CD4-positive, alpha-beta T cell treated with Interleukin-1 beta for 1 hour (primary cell): ENCODE results near the gene METTL25B.

Experiments
- DNase-seq, 2 donors: peaks; one replicate each; pipeline ENCODE4 v3.0.0-alpha.2; 2020 to 2022

The METTL25B gene

DNA sequence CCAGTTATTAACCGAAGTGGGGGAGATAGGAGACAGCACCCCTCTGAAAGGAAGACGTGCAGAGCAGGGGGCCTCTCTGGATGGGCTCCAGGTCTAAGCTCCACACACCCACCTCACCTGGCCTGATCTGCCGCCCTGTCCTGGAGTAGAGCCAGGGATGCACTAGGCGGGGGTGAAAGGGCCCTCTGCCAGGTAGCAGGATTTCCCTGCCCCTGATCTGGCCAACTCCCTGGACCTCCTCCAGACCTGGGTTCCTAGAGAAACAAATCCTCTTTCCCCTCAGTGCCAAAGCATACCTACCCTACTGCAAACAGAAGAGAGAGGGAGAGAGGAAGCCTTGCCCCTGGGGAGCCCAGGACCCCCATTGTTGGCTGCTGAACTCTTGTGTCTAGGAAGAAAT lies 24.9 kb upstream of the METTL25B start:
- no peak for DNase-seq

DNA sequence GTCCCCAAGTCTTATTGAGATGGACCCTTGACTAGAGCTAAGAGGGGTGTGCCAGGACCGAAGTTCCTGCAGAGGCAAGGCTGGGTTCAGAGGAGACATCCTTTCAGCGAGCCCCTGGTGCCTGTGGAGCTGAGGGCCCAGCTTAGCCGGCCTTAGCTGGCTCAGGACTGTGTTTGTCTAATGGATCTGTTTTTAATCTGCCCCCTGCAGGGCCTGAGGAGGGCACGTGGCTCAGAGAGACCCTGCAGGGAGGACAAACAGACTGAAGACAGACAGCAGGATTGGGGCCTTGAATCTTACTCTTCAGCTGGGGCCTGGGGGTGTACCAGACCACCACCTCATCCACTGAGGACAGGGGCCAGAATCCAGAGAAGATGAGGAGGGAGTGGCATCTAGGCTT lies 24.5 kb upstream of the METTL25B start:
- DNase-seq: no peak

DNA sequence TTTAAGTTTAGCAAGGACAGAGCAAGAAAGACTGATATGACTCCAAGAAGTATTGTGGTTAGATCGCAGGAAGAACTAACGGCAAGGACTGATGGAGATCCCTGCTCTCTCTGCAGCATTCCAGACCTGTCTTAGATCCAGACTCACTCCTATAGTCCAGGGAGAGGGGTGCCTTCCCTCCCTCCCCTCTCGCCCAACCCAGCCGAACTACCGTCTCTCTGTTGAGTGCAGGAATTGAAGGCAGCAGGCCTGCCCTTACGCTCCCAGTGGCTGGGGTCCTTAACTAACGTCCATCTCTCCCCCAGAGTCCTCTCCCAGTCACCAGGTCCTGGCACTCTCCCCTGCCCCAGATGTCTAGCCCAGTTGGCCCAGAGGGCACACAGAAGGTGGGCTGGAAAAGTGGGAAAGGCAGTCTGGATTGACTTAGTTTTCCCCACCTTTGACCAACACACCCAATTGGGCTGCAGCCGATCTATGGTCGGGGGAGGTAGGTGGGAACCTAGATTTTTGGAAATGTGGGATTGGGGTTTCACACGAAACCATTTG lies 24.0 kb upstream of the METTL25B start:
- no peak for DNase-seq

DNA sequence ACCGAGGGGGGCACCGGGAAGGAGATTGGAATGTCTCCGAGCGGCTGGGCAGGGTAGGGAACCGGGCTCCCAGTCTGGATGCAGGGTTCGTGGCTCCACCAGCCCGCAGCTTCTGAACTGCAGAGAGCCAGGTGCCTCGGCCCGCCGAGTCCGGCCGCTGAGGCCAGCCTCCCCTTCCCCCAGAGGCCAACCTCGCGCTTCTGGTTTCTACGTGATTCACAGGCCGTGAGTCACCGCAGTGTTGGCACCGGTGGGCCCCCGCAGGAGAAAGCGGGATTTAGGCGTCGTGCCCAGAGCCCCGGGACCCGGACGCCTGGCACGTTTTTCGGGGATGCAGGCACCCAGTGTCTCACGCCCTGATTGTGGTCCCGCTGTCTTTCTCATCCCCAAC lies 23.3 kb upstream of the METTL25B start:
- DNase-seq: peak in 1 of 2 donors; percentile 15

DNA sequence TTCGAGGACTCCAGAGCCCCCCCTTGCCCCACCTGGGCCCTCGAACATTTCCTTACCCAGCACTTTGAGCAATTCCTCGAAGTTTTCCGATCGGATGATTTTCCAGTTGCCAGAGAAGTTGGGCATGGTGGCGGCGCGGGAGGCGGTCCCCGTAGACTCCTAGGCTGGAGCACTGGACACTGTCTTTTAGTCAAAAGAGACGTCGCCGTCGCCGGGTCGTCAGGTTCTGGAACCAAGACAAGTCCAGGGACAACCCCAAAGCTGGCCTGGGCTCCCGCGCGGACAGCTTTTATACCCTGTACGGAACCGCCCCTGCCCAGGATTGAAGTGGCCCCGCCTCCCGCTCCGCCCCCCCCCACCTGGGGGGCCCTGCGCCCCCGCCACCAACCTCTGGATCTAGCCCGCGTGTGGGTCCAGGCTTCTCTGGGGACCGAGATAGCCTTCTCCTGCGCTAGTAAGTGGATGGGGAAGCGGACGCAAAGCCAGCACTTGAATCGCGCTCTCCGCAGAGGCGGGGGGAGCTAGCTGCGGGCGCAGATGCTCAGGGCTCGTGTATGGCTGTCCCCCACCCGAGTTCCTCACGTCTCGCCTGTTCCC lies 22.9 kb upstream of the METTL25B start, which contains the start of gene CRABP2:
CRABP2 (minus strand) TSS at position 263 of the 597 bp plus-strand sequence; CDS start at position 126, 137 bp downstream.
- peak in 1 of 2 donors; percentile 36 for DNase-seq

DNA sequence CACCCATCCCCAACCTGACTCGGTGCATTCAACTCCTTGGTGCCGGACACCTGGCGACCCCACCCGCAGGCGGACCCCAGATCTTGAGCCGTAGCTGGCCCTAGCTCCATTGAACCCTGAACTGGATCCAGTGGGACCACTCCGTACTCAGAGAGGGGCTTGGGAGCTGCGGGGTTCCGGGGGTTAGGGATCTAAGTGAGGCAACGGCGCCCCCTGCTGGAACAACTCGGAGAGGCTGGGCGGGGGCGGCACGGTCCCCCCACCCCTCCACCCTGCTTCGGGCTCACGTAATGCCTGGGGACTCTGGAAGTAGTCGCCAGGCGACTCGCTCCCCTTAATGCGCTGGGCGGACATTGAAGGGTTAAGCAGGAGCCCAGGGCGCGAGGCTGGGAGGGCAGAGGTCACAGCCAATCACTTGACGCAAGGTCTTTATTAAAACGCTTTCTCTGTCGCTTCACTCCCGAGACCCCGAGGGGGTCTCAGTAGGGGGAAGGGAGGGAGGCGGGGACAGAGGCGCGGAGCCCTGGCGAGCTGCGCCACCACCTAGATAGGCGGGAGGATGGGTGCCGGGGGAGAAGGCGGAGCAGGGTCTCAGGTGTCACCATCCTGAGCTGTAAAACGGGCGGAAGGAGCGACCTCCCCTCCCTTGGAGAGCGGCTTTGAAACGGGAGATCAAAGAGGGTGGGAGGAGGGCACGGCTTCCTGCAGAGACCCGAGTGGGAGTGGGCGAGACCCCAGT lies 22.2 kb upstream of the METTL25B start:
- DNase-seq: peak; percentile 61 to 70

DNA sequence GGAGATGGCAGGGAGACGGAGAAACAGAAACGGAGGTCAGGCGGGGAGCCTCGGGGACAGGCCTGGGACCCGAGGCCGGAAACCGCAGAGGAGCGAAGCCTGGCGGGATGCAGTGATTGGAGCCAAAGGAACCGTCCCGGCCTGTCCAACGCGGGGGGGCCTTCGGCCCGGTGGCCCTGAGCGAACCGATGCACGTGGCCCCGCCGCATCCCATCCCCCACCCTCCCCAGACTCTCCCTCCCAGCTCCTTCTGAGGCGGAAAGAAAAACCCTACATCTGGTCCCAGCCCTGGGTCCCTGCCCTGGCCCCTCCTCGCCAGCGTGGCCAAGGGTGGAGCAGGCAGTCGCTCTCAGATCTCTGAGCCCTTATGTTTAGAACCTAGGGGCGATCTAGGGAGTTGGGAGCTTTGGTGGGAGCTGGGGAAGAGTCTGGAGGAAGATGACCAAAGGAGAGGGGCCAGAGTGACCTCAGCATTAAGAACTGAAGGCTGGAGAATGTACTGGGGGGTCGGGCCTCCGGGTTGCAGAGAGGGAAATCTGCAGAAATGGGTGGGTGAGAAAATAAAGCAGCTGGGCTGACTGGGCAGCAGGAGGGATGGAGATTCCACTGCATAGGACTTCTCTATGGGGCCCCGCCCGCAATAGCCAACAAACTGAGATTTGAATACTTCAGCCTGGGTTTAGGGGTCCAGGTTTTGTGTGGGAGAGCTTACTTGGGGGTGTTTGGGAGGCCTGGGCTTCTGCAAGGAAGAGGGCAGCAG lies 21.4 kb upstream of the METTL25B start:
- DNase-seq: peak in 1 of 2 donors; percentile 35

DNA sequence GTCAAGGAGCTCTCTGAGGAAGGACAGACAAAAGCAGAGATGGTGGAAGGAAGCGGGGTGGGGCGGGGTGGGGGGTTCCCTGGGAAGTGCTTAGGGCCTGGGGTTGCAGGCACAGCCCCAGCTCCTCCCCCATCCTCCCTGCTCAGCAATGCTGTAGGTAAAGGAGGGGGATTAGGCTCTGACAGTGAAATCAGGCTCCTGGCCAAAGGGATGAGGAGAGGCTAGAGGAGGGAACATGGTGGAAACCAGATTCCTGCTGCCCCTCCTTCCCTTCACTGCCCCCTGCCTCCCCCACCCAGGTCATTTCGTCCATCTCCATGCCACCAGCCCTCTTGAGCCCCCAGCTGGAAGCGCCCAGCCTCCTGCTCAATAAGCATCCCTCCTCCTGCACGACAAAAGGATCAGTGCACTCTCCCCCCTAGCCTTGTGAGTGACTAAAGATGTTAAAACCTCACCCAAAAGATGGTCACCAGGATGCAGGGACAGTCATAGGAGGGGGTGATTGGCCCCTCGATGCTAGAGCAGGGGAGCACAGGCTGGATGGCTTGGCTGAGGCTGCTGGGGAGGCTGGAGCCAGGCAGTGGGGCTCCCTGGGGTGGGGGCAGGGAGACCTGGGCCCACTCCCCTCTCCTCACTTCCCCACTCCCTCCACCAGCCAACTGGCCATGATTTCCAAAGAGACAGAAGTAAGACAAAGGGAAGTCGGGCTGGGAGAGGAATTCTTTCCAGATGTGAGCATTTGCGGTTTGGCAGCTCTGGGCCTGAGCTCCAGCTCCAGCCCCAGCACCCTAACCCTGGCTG lies 20.7 kb upstream of the METTL25B start:
- no peak for DNase-seq

DNA sequence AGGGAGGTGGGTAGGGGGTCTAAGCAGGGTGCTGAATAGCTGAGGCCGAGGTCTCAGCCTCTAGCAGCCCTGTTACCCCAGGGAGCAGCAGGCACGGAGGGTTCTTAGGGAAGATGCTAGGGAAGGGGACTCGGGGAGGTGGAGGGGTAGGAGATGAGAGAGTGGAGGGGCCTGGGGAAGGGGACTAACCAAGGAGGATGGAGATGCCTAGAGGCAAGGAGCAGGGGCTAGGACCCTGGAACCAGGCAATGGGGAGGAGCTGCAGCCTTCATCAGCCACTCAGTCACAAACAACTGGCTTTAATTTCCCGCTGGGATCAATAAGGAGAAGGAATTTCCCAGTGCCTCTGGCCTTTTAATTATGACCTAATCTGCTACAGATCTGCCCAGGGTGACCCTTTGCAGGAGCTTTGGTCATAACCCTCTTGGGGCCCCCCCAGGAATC lies 20.0 kb upstream of the METTL25B start:
- DNase-seq: no peak

DNA sequence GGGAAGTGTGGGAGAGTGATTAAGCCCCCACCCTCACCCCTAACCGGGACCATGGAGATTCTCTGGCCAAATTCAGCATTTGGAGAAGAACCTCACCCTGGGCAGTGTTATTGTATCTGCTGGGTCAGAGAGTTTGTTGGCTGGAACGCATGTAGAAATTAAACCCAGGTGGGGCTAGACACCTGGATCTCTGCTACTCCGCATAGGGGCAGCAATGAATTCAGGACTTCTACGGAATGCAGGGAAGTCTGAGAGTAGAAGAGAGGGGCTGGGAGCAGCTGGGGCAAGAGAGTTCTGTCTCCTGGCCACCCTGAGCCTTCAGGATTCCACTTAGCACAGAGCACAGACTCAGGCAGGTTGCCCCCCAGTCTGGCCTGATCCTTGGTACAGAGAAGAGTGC lies 19.2 kb upstream of the METTL25B start:
- no peak for DNase-seq

DNA sequence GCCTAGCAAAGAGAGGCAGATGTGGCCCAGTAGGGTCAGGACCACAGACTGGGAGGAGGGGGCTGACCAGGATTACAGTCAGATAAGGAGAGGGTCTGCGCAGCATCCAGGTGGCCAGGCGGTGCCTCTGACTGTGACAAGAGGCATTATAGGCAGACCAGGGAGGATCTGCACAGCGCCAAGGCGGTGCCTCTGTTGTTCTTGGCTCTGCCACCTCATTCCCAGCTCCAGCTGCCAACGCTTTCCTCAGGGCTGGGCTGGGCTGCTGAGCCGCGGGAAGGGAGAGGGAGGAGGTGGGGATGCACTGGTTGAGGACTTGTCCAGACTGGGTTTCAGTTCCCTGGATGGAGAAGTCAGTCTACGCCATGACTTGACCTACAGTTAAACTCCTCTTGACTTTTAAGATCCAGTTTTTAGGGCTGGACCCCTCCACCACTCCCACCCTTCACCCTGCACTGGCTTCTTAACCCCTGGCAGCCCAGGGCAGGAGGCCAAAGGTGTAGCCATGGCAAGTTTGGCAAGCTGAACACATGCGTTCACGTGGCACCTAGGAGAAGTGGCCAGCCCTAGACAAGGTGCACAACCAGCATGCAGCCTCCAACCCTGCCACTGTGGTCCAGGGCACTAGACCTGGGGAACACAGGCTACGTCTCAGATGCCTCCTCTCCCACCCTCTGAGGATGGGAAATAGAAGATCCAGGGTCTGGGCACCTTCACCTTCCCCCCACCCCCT lies 18.3 kb upstream of the METTL25B start:
- no peak for DNase-seq

DNA sequence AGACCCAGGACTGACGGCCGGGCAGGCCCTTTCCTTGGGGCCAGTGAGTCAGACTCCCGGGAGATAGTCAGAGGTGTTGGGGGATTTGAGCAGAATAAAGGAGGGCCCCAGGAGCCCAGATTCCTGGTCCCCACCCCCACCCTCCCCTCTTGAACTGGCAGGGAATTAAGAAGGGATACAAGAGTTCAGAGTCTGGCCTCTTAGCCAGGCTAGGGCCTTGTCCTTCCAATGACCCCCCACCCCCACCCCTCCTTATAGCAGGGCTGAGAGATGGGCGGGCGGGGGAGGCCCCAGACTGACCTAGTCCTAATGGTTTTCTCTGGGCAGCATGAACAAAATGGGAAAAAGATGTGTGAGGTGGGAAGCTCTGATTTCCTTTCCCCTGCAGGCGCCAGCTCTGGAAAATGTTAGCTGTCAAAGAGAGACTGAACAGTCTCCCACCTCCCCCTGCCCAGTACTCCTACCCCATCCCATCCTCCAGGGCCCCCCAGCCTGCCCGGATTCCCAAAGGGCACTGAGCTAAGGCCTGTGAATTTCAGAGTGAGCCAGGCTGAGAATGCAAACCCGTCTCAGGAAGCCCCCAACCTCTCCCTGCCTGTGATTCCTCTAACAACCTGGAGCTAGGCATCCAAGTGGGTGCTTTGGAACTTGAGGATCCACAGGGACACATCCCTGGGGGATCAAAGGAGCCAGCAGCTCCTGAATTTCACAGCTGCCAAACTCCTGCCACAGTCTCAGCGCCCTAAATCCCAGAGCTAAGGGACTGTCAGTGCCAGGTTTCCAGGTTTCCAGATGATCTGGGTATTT lies 17.1 kb upstream of the METTL25B start:
- no peak for DNase-seq

DNA sequence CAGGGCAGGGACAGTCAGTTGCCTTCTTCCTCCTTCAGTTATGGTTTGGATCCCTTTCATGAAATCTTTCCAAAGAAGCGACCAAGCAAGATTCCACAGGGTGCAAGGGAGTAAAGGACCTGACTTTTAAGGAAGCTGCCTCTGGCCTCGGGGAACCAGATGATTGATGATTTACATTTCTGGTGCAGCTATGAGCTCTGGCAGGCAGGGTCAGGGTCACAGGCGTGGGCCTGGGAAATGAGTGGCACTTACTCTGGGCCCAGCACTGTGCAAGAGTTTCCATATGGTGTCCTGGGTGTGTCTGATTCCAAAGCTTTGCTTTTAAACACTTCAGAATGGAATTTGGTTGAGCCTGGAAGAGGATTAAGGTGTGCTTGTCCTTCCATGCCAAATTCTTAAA lies 15.6 kb upstream of the METTL25B start:
- DNase-seq: no peak

DNA sequence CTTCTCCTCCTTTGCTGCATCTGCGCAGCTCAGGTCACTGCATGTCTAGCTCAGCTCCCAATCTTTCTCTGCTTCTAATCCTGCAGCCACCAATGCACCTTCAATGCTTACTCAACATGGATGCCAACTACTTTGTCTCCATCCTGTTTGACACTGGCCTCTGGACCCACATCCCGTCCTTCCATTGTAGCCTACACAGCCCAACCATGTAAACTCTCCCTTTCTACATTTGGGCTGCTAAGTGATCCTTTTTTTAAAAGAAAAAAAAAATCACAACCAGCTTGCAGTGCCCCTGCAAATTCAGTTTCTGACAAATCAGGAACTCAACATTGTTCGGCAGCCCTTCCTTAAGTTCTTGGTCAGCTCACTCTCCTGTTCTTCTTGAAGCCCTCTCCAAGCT lies 13.4 kb upstream of the METTL25B start:
- DNase-seq: no peak

DNA sequence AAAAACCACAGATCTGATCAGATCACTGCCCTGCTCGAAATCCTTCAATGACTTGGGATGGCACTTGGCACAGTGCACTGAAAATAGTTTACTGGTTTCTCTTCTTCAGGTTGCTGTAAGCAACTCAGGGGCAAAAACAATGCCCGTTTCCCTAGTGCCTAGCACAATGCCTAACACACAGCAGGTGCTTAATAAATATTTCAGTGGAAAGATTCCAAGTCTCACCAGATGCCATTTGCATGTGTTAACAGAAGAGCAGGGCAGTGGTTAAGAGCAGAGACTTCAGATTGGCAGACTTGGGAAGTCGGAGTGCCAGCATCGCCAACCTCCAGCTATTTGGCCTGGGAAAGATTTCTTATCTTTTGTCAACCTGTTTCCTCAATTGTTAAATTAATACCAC lies 10.9 kb upstream of the METTL25B start:
- DNase-seq: no peak

DNA sequence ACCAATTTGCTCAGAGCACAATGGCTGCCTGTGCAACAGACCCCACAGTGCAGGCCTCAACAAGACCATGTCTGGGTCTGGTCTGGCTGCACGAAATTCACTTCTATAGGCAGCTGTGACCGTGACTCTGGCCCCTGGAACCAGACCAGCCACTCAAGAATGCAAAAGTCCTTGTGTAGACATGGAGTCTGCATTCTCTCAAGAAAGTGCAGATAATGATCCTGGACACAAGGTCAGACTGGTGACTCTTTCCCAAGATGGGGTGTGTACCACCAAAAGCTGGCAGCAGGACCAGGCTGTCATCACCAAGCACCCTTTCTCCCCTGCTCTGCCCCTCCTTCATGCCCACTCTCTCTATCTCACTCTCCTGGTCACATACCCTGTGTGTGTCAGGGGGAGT lies 7.1 kb upstream of the METTL25B start:
- DNase-seq: no peak

DNA sequence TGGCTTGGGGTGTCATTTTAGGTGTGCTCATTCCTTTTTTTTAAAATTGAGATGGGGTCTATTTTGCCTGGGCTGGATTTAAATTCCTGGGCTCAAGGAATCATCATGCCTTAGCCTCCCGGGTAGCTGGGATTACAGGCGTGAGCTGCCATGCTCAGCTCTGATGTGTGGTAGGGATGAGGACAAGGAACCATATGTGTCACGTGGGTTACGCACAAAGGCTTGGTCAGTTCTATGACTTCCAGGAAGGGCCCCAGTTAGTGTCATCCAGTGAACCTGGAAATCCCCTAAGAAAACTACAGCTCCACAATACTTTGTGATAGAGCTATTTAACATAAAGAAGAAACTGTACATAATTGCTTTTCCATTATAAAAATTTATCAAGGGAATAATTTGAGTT lies 6.7 kb upstream of the METTL25B start:
- DNase-seq: no peak

DNA sequence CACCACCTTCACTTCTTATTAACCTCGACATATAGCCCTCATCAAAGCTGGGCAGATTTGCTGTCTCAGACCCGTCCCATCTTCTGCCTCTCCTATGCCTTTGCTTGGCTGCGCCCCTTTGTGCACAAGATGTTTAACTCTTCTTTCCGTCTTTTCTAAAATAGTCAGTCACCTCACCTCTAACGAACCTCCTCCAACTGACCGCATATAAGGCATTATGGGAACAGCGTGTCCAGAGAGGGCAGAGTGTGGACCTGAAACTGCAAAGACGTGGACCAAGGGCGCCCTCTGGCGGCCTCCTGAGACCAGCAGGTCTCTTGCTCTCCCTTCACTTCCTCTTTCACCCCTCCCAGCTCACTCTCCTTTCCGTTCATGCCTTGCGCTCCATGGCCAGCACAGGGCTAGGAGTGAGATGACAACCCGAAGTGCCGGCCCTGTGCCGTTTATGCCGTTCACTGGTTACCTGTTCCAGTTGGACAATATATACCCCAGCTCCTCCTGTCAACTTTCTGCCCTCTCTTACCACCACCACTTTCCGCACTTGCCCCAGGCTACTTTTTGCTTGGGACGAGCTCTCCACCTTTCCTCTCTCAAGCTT lies 2.5 kb upstream of the METTL25B start:
- DNase-seq: peak; percentile 80 to 84

DNA sequence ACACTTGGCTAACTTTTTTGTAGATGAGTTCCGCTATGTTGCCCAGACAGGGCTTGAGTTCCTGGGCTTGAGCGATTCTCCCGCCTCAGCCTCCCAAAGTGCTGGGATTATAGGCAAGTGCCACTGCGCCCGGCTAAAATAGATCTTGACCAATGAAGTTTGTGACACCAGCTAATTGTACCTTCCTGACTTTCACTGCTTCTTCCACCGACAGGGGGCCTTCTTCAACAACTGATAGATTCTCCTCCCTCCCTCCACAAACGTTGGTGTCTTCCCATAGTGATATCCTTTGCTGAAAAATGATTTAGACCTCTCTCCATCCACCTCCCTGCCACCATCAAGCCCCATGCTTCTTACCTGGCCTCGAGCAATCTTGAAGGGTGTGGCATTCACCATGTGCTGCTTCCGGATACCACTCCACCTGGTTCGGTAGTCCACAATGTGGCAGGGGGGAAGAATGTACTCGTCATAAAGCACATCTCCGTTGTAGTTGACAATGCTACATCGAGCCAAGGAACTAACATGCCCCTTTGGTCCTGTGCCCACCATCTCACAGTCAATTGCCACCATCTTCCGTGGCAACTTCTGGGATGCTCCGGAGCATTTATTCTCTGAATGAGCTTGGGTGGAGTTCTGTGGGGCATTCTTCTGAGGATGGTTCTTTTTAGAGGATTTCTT lies 1.6 kb upstream of the METTL25B start:
- DNase-seq: peak; percentile 46 to 60

DNA sequence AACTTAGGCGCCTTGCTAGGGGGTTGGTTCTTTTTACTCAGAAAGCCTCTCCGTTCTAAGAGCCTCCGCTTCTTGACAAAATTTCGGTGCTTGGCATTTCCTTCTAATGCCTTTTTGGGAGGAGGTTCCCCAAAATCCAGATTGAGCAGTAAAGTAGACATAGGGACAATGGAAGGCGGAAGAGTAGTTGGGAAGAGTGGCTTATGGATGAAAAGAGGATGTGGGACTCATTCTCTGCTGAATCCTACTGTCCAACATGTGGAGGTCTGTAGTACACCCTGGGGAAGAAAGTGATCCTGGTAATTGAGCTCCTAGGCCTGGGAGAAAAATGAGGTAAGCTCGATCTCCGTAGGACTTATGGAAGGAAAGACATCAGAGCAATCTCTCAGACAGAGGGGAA lies 777 bp upstream of the METTL25B start:
- DNase-seq: no peak
